NCI-H345 treated with DMSO at 0.1 percent for 48 hours (cell line): ENCODE data around the gene RAI14.
"Not testable (repeated sequence)": the region's sequence is repeated elsewhere in the genome, so short reads cannot be mapped to it uniquely, and the experiment has no call there.

Experiments used
- DNase-seq: peaks from one replicate; lab custom pipeline; 2025; ENCODE audit not compliant: unreplicated experiment; lab: John Stamatoyannopoulos, UW

RAI14 gene

DNA sequence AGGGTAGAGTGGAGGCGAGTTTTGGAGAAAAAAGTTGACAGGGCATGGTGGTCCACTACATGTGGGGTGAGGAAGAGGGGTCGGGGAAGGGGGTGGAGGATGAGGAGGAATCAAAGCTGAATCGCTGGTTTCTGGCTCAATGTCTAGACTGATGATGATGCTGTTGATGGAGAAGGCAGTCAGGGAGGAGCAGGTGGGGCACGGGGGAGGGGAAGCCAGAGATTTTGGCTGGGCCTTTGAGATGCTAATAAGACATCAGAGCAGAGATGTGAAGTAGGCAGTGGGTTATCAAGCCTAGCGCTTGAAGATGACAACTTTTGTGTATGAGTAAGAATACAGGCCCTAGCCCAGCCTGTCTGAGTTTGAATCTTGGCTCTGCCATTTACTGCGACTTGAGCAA, 150.4 kb downstream of the RAI14 start:
- no peak for DNase-seq

GRCh38 chr5:34811706-34812105, 155.6 kb downstream of the RAI14 start:
- no peak for DNase-seq

DNA sequence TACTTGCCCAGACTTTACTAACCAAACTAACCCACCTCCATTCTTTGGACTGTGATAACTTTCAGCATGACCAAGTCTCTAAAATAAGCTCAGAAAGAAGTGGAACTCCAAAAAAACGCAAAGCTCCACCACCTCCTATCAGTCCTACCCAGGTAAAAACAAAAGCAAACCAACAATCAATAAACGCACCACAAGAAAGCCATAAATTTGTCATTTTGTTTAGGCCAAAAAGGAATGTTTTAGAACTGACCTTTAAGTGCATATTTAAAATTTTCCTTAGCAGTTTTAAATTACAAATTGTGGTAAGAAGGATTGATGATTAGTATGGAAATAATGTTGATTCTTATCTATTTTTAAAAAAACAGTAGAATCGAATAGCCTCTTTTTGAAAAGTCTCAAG, 157.4 kb downstream of the RAI14 start:
- DNase-seq, result no peak

DNA sequence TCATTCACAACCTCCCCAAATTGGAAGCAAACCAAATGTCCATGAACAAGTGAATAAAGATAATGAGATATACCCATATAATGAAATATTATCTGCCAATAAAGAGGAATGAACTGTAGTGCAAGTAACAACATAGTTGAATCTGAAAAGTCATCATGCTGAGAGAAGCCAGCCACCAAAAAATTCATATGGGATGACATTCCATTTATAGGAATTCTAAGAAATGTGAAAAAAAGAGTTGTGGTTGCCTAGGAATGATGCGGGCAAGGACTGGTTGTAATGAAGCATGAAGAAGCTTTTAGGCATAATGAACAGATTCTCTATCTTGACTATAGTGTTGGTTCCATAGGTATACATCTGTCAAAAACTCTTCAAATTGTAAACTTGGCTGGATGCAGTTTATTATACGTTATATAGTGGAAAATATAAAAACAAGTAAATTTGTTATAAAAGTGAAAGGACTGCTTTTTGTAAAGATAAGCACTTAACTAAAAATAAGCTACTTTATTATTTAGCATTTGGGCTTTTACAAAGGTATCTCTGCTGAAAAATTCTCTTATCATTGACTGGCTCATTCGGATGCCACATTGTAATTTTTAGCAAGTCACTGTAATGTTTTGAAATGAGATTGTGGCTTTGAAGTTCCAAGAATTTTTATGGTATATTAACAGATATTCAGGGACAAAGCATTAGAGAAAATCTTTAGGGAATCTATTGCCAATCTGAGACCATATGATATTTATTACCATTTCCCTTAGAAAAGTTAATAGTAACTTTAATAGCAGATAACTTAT, 161.6 kb downstream of the RAI14 start:
- no peak for DNase-seq

GRCh38 chr5:34818717-34819116, 162.6 kb downstream of the RAI14 start:
- no peak for DNase-seq

GRCh38 chr5:34820593-34820992, 164.5 kb downstream of the RAI14 start:
- no peak for DNase-seq

DNA sequence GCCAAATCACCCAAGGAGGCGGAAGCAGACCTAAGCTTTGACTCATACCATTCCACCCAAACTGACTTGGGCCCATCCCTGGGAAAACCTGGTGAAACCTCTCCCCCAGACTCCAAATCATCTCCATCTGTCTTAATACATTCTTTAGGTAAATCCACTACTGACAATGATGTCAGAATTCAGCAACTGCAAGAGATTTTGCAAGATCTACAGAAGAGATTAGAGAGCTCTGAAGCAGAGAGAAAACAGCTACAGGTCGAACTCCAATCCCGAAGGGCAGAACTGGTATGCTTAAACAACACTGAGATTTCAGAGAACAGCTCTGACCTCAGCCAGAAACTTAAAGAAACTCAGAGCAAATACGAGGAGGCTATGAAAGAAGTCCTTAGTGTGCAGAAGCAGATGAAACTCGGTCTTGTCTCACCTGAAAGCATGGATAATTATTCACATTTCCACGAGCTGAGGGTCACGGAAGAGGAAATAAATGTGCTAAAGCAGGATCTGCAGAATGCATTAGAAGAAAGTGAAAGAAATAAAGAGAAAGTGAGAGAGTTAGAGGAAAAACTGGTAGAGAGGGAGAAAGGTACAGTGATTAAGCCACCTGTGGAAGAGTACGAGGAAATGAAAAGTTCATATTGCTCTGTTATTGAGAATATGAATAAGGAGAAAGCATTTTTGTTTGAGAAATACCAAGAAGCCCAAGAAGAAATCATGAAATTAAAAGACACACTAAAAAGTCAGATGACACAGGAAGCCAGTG, 167.0 kb downstream of the RAI14 start:
- DNase-seq, result no peak

DNA sequence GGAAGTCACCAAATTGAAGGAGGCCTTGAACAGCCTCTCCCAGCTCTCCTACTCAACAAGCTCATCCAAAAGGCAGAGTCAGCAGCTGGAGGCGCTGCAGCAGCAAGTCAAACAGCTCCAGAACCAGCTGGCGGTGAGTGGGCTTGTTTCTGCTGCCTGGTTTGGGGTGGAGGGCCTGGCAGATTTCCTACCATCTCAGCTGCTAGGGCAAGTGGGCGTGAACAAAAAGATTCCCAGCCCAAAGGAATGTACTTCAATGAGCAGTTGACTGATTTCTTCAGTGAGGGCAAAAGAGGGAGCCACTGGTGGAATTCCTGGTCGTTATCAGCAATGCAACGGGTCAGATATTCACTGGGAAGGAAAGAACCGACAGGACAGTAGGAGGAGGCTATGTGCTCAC, 170.2 kb downstream of the RAI14 start:
- DNase-seq, result no peak

DNA sequence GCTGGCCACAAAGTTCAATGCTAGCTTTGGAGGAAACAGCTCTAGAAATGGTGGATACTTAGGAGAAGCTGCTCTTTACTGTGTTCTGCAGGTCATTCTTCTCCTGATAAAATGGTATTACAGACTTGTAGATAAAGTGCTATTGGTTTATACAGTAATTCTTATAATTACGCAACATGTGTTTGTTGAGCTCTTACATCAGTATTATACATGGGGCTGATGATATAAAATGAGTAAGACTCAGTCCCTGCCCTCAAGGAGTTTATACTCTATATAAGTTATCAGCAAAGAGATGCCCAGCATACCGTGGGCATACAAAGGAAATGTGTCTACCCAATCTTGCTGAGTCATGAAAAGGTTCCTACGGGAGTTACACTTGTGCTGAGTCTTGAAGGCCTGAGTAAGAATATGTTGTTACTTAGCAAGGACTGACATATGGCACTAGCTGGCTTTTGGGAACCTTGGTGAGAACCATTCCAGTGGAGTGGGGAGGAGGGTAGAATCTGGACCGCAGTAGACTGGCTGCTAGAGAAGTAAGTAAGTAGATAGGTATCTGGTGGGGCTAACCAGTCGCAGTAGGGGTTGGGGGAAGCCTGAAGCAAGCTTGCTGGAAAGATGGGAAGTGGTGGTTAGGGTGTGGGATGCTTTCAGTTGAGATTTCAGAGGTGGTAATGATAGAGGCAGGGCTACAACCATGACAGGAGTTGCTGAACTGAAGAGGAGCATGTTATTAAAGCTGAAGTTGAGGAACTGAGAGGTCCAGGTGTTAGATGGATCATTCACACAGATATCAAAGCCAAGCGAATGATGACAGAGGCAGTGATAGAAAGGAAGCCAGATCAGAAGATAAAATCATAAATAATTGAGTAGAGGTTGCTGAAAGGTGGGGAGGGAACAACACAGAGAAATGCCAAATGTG, 171.7 kb downstream of the RAI14 start:
- no peak for DNase-seq

- DNase-seq, result not testable (repeated sequence)
These were observed 174.7 kb downstream of the RAI14 start for GRCh38 chr5:34830827-34831226.

DNA sequence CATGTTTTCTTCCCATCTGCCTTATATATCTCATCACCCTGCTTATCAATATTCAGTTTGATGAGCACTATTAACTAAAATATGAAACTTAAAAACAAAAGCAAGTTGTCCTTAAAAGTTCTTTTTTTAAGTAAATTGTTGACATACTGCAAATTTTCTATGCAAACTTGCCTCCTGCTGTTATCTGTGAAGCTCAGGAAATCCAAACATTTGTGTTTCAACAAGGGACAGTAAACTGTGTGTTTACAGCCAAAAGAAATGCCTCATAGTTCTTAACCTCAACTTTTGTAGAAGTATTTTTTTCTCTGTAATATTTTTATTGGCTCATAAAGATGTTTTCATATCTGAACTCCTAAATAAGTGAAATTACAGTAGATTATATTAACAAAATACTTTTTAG, 175.2 kb downstream of the RAI14 start:
- DNase-seq, result no peak

- no peak for DNase-seq
These were observed 176.4 kb downstream of the RAI14 start for GRCh38 chr5:34832568-34832967.

GRCh38 chr5:34833090-34833489, 177.0 kb downstream of the RAI14 start:
- no peak for DNase-seq

DNA sequence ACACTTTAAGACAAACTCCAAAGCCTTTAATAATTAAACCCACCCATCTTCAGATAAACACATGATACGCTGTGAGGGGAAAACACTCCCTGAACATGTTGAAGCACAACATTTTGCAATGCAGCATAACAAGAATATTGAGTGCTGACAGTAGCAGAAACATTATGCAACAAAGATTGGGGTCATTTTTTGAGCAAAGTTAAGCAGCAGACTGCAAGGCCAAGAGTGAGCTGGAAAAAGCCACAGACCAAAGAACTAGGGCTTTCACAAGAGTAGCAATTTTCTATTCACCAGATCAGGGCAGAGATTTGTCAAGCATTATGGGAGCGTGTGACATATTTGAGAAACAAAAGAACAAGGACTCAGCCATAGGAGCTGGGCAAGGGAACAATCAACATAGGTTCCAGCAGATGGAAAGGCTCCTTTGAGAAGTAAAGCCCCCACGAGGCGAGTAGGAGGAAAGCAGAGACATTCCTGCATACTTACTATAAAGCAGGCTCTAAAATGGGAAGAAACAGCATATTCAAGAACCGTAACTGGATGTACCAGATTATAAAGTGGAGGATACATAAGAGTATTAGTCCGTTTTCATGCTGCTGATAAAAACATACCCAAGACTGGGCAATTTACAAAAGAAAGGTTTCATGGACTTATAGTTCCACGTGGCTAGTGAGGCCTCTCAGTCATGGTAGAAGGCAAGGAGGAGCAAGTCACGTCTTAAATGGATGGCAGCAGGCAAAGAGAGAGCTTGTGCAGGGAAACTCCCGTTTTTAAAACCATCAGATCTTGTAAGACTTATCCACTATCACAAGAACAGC, 178.1 kb downstream of the RAI14 start:
- no peak for DNase-seq

DNA sequence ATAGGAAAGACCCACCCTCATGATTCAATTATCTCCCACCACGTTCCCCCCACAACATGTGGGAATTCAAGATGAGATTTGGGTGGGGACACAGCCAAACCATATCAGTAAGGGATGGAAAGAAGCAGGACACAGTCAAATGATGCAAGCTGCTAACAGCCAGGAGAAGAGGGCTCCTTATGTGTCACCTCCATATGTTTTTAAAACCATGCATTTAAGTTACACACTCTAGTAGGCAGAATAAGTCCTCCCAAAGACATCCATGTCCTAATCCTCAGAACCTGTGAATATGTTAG, 178.6 kb downstream of the RAI14 start:
- DNase-seq, result no peak

GRCh38 chr5:34835664-34836063, 179.5 kb downstream of the RAI14 start:
- no peak for DNase-seq

DNA sequence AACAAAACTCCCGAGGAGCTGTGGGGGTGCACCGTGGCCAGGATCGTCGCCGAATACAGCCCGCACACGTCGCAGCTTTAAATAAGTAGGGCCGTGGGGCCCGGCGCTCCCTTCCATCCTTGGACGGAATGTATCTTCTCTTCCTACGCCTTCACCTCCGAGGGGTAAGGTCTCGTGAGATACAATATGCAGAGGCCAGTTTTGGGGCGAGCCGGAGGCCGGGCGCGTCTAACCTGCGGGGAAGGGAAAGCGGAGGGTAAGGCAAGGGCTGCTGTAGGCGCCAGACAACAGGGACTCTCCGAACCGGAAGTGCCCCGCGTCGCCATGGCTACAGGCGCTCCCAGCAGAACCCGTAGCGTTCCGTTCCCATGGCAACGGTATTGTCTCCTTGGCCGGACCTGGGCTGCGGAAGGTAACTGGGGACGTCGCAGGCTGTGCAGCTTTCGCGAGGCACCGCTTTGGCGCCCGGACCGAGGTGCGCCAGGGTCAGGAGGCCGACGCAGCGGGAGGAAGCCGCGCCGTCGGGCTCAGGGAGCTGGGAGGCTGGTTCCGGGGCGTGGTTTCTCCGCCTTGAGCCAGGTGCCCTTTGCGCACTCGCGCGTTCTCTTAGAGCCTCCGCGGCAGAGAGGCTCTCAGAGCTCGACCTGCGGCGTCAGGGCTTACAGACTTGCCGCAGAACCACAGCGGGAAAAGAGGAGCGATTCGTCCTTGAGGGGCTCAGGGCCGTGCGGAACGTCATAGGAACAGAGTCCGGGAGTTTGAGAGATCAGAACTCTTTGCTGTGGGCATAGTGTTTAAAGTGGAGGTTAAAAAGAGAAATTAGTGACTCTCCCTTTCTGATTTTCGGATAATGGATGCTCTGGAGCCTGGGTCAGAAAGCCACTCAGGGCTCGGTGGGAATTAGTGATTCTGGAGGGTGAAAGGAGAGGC, 182.9 kb downstream of the RAI14 start, which contains the start of gene TTC23L:
TSS of gene TTC23L (plus strand) at position 380 of the 930 bp plus-strand sequence. CDS start 1,508 bp downstream, outside the sequence.
- DNase-seq, result peak; percentile 91

- DNase-seq, result no peak
These were observed 185.7 kb downstream of the RAI14 start for GRCh38 chr5:34841816-34842215.

- no peak for DNase-seq
These were observed 186.4 kb downstream of the RAI14 start for GRCh38 chr5:34842554-34842953.

DNA sequence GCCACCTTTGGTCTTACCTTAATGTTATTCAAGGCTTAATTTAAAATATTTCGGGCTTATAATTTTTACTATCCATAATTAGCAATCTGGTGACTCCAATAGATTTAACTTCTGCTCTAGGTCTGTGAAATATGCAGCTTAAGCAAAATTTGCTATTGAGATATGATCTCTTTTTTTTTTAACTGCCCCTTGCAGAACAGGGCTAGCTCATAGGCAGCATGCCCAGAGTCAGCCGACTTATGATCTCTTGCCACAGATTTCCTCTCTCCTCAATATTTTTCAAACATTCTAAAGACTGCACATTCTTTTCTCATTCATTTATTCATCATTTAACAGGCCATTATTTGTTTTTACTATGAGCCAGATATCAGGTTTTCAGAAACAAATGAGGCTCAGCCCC, 187.4 kb downstream of the RAI14 start:
- no peak for DNase-seq
